EL (cell line): ENCODE data around the gene SLC8A3.

Experiments
- DNase-seq: peaks from one replicate; pipeline ENCODE4 v3.0.0-alpha.2; 2016

SLC8A3 gene

GRCh38 chr14:70113211-70113610, 75.5 kb downstream of the SLC8A3 start:
- DNase-seq: no peak

- DNase-seq: no peak
Observed at GRCh38 chr14:70108419-70108818, 80.3 kb downstream of the SLC8A3 start.

- no peak for DNase-seq
Observed at GRCh38 chr14:70107309-70107708, 81.4 kb downstream of the SLC8A3 start.

GRCh38 chr14:70100071-70100470, 88.7 kb downstream of the SLC8A3 start:
- no peak for DNase-seq

- no peak for DNase-seq
Observed at GRCh38 chr14:70098250-70098809, 90.4 kb downstream of the SLC8A3 start.

- no peak for DNase-seq
Observed at GRCh38 chr14:70097576-70098249, 91.0 kb downstream of the SLC8A3 start.

- DNase-seq: peak; percentile 13
Observed at GRCh38 chr14:70096866-70097265, 91.9 kb downstream of the SLC8A3 start.

GRCh38 chr14:70094631-70095030, 94.1 kb downstream of the SLC8A3 start:
- no peak for DNase-seq

- DNase-seq: no peak
Observed at GRCh38 chr14:70094106-70094505, 94.6 kb downstream of the SLC8A3 start.

- no peak for DNase-seq
Observed at GRCh38 chr14:70093156-70093555, 95.6 kb downstream of the SLC8A3 start.

- DNase-seq: no peak
Observed at GRCh38 chr14:70087380-70087697, 101.4 kb downstream of the SLC8A3 start.

- peak; percentile 30 for DNase-seq
Observed at GRCh38 chr14:70086685-70087379, 101.9 kb downstream of the SLC8A3 start.

GRCh38 chr14:70084226-70084625, 104.5 kb downstream of the SLC8A3 start:
- DNase-seq: no peak

- DNase-seq: no peak
Observed at GRCh38 chr14:70082394-70082793, 106.4 kb downstream of the SLC8A3 start.

GRCh38 chr14:70080076-70080475, 108.7 kb downstream of the SLC8A3 start:
- no peak for DNase-seq

- DNase-seq: no peak
Observed at GRCh38 chr14:70078329-70078728, 110.4 kb downstream of the SLC8A3 start.

- DNase-seq: no peak
Observed at GRCh38 chr14:70077720-70078119, 111.0 kb downstream of the SLC8A3 start.

- no peak for DNase-seq
Observed at GRCh38 chr14:70077005-70077404, 111.7 kb downstream of the SLC8A3 start.

GRCh38 chr14:70073924-70074566, 114.7 kb downstream of the SLC8A3 start:
- peak; percentile 64 for DNase-seq

GRCh38 chr14:70069186-70069585, 119.6 kb downstream of the SLC8A3 start:
- no peak for DNase-seq

GRCh38 chr14:70067810-70068209, 120.9 kb downstream of the SLC8A3 start:
- no peak for DNase-seq

- DNase-seq: no peak
Observed at GRCh38 chr14:70064136-70064865, 124.5 kb downstream of the SLC8A3 start.

- DNase-seq: no peak
Observed at GRCh38 chr14:70061108-70061507, 127.6 kb downstream of the SLC8A3 start.
